Mesenchymal stem cell (in vitro differentiated cells and primary cell): Measurements from ENCODE around the gene BLVRB.
"Not testable (repeated sequence)": the region's sequence is repeated elsewhere in the genome, so short reads cannot be mapped to it uniquely, and the experiment has no call there.

Experiments
- DNase-seq: peaks from one replicate; pipeline ENCODE4 v3.0.0-alpha.2; 2013
- H2AFZ ChIP-seq: one replicate; pipeline ENCODE4 v1.6.1; 2013; ENCODE audit warnings: low read depth, mild to moderate bottlenecking, control low read depth, inconsistent platforms, low read length, moderate library complexity
- H2AK5ac ChIP-seq: 2 replicates; pipeline ENCODE4 v1.6.1; 2013; ENCODE audit warnings: low read length, moderate library complexity, mild to moderate bottlenecking, inconsistent platforms; ENCODE audit not compliant: severe bottlenecking
- H2BK120ac ChIP-seq: one replicate; pipeline ENCODE4 v1.6.1; 2013; ENCODE audit warnings: low read depth, mild to moderate bottlenecking, inconsistent platforms, low read length, moderate library complexity
- H2BK12ac ChIP-seq, 2 experiments: one replicate each; pipeline ENCODE4 v1.6.1; 2013; ENCODE audit warnings: inconsistent platforms in 2 of 2, low read length in 2 of 2, mild to moderate bottlenecking in 2 of 2, moderate library complexity in 2 of 2, control low read depth in 1 of 2
- H2BK15ac ChIP-seq: one replicate; pipeline ENCODE4 v1.6.1; 2013; ENCODE audit warnings: mild to moderate bottlenecking, low read depth, inconsistent platforms; ENCODE audit not compliant: poor library complexity, severe bottlenecking
- H2BK5ac ChIP-seq: 2 replicates; pipeline ENCODE4 v1.6.1; 2013; ENCODE audit warnings: low read depth, mild to moderate bottlenecking, low read length, control low read depth, inconsistent platforms; ENCODE audit not compliant: poor library complexity, severe bottlenecking
- H3K14ac ChIP-seq, 2 experiments: one replicate each; pipeline ENCODE4 v1.6.1; 2013; ENCODE audit warnings: inconsistent platforms in 2 of 2, low read length in 2 of 2, control low read depth in 1 of 2, mild to moderate bottlenecking in 1 of 2, moderate library complexity in 1 of 2
- H3K18ac ChIP-seq, 2 experiments: one replicate each; pipeline ENCODE4 v1.6.1; 2013; ENCODE audit warnings: inconsistent platforms in 2 of 2, low read length in 2 of 2, control low read depth in 1 of 2, low read depth in 1 of 2, mild to moderate bottlenecking in 1 of 2
- H3K23ac ChIP-seq, 2 experiments: one replicate each; pipeline ENCODE4 v1.6.1; 2013; ENCODE audit warnings: inconsistent platforms in 2 of 2, low read length in 2 of 2, mild to moderate bottlenecking in 2 of 2, moderate library complexity in 2 of 2, control low read depth in 1 of 2
- H3K27ac ChIP-seq: 2 replicates; pipeline ENCODE4 v1.5.1; 2013; ENCODE audit warnings: mild to moderate bottlenecking, moderate library complexity, low read length, control low read depth, inconsistent platforms; ENCODE audit not compliant: poor library complexity, severe bottlenecking
- H3K27me3 ChIP-seq, 2 experiments: 2 replicates each; pipeline versions ENCODE4 v1.6.1 to v1.7.0; 2013; ENCODE audit warnings: low read length in 2 of 2, mild to moderate bottlenecking in 2 of 2, moderate library complexity in 2 of 2, control low read depth in 1 of 2, inconsistent platforms in 1 of 2; ENCODE audit not compliant: control insufficient read depth in 1 of 2, insufficient read depth in 1 of 2
- H3K36me3 ChIP-seq, 2 experiments: 2 replicates each; pipeline versions ENCODE4 v1.6.1 to v1.7.0; 2013; ENCODE audit warnings: low read length in 2 of 2, control low read depth in 1 of 2, inconsistent platforms in 1 of 2, low read depth in 1 of 2, mild to moderate bottlenecking in 1 of 2; ENCODE audit not compliant: insufficient read depth in 2 of 2, control insufficient read depth in 1 of 2
- H3K4ac ChIP-seq, 2 experiments: one replicate each; pipeline ENCODE4 v1.6.1; 2013; ENCODE audit warnings: inconsistent platforms in 2 of 2, low read length in 2 of 2, mild to moderate bottlenecking in 2 of 2, moderate library complexity in 2 of 2, control low read depth in 1 of 2, low read depth in 1 of 2
- H3K4me1 ChIP-seq: 2 replicates; pipeline ENCODE4 v1.6.1; 2013; ENCODE audit warnings: low read depth, low read length, control low read depth; ENCODE audit not compliant: control insufficient read depth, insufficient read depth
- H3K4me2 ChIP-seq: 2 replicates; pipeline ENCODE4 v1.6.1; 2013; ENCODE audit warnings: low read length, mild to moderate bottlenecking, inconsistent platforms; ENCODE audit not compliant: poor library complexity, severe bottlenecking
- H3K4me3 ChIP-seq, 2 experiments: 2 replicates each; pipeline versions ENCODE4 v1.5.1 to v1.7.0; 2013; ENCODE audit warnings: low read length in 2 of 2, mild to moderate bottlenecking in 2 of 2, control low read depth in 1 of 2, low read depth in 1 of 2; ENCODE audit not compliant: insufficient read depth in 1 of 2
- H3K79me1 ChIP-seq: replicated peaks from 2 replicates; pipeline ENCODE4 v1.6.1; 2013; ENCODE audit warnings: mild to moderate bottlenecking, control low read depth, low read length, inconsistent platforms; ENCODE audit not compliant: poor library complexity, severe bottlenecking
- H3K9ac ChIP-seq: 2 replicates; pipeline ENCODE4 v1.7.0; 2013; ENCODE audit warnings: mild to moderate bottlenecking, low read length, moderate library complexity
- H3K9me3 ChIP-seq: 2 replicates; pipeline ENCODE4 v1.7.0; 2013; ENCODE audit warnings: mild to moderate bottlenecking, low read length; ENCODE audit not compliant: control insufficient read depth
- H4K8ac ChIP-seq: one replicate; pipeline ENCODE4 v1.6.1; 2013; ENCODE audit warnings: inconsistent platforms, mild to moderate bottlenecking, low read length, moderate library complexity
- H4K91ac ChIP-seq: one replicate; pipeline ENCODE4 v1.6.1; 2013; ENCODE audit warnings: mild to moderate bottlenecking, low read length, inconsistent platforms
- WGBS: methylation state at CpG from one replicate; pipeline ENCODE4 v1.1.7; 2013; ENCODE audit warnings: mixed read lengths; 5-methylcytosine and 5-hydroxymethylcytosine counted together

BLVRB gene

DNA sequence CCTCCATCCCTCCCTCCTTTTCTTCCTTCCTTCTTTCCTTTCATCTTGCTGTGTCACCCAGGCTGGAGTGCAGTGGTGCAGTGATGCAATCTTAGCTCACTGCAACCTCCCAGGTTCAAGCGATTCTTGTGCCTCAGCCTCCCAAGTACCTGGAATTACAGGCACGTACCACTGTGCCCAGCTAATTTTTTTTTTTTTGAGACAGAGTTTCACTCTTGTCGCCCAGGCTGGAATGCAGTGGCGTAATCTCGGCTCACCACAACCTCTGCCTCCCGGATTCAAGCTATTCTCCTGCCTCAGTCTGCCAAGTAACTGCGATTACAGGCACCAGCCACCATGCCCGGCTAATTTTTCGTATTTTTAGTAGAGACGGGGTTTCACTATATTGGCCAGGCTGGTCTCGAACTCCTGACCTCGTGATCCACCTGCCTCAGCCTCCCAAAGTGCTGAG is 1.9 kb downstream of the BLVRB start:
- not testable (repeated sequence) for H4K91ac ChIP-seq, H3K36me3 ChIP-seq, H3K27me3 ChIP-seq, H3K4me2 ChIP-seq, H4K8ac ChIP-seq, H3K4ac ChIP-seq, H3K23ac ChIP-seq, H2BK120ac ChIP-seq, H3K14ac ChIP-seq, H2AFZ ChIP-seq, H2BK12ac ChIP-seq, H3K9me3 ChIP-seq, H3K79me1 ChIP-seq, H2BK15ac ChIP-seq, H2BK5ac ChIP-seq, H3K27ac ChIP-seq, H3K18ac ChIP-seq, H2AK5ac ChIP-seq
- DNase-seq: peak; percentile 38
- WGBS: 81% methylated on average over 10 of the region's 12 CpGs
- Histone ChIP-seq H3K4me1 (peaks cover 22% of the 10 kb centered on the region), H3K9ac (peak overlapping the region; percentile 91), H3K4me3 (peak overlapping the region in 1 of 2 experiments; percentile 83)

GRCh38 chr19:40461669-40462221 is 3.8 kb downstream of the BLVRB start:
- Histone ChIP-seq H3K36me3 (peaks cover 12% of the 10 kb centered on the region in 2 experiments), H2AK5ac (no peak overlapping the region), H3K27ac (no peak overlapping the region), H3K79me1 (peaks cover 11% of the 10 kb centered on the region), H2AFZ (no peak overlapping the region), H2BK12ac (no peak overlapping the region), H2BK5ac (no peak overlapping the region), H3K4me2 (no peak overlapping the region), H3K4ac (no peak overlapping the region), H3K9ac (no peak overlapping the region), H4K8ac (no peak overlapping the region), H4K91ac (no peak overlapping the region), H3K9me3 (no peaks in the 10 kb centered on the region), H3K27me3 (peaks cover 0 to 6% of the 10 kb centered on the region in 2 experiments), H3K23ac (peak overlapping the region in 1 of 2 experiments; percentile 16), H3K4me1 (peaks cover 17% of the 10 kb centered on the region), H2BK15ac (no peak overlapping the region), H3K18ac (no peak overlapping the region), H3K14ac (no peak overlapping the region), H2BK120ac (no peak overlapping the region), H3K4me3 (no peak overlapping the region)
- 87% methylated on average over 7 of the region's 7 CpGs for WGBS
- no peak for DNase-seq

GRCh38 chr19:40460185-40460584 is 5.4 kb downstream of the BLVRB start:
- WGBS: 100% methylated on average over 3 of the region's 3 CpGs
- Histone ChIP-seq H3K4me2 (no peak overlapping the region), H3K14ac (no peak overlapping the region)

GRCh38 chr19:40458597-40458974 is 7.0 kb downstream of the BLVRB start:
- no peak overlapping the region for H3K27ac ChIP-seq
- no peak overlapping the region for H4K91ac ChIP-seq
- H2BK15ac ChIP-seq: no peak overlapping the region
- no peak overlapping the region for H2BK120ac ChIP-seq
- H2BK12ac ChIP-seq: no peak overlapping the region
- H4K8ac ChIP-seq: no peak overlapping the region
- H3K79me1 ChIP-seq: peaks cover 9% of the 10 kb centered on the region
- H3K18ac ChIP-seq: no peak overlapping the region
- H3K9ac ChIP-seq: no peak overlapping the region
- H3K9me3 ChIP-seq: no peaks in the 10 kb centered on the region
- no peak overlapping the region for H3K23ac ChIP-seq
- H3K4me2 ChIP-seq: no peak overlapping the region
- H2BK5ac ChIP-seq: no peak overlapping the region
- H3K27me3 ChIP-seq: no peaks in the 10 kb centered on the region
- H3K4me3 ChIP-seq: no peak overlapping the region
- WGBS: 91% methylated on average over 3 of the region's 3 CpGs
- no peak overlapping the region for H2AK5ac ChIP-seq
- no peak overlapping the region for H2AFZ ChIP-seq
- no peak overlapping the region for H3K14ac ChIP-seq
- H3K36me3 ChIP-seq: peaks cover 12 to 27% of the 10 kb centered on the region in 2 experiments
- no peak for DNase-seq
- peaks cover 3% of the 10 kb centered on the region for H3K4me1 ChIP-seq
- H3K4ac ChIP-seq: no peak overlapping the region

More at GRCh38 chr19:40460185-40460584, 5.4 kb downstream of the BLVRB start:
- Histone ChIP-seq H3K4me3 (no peak overlapping the region), H2AK5ac (no peak overlapping the region), H3K9ac (no peak overlapping the region), H3K9me3 (no peaks in the 10 kb centered on the region), H2BK120ac (no peak overlapping the region), H2BK15ac (no peak overlapping the region), H4K8ac (no peak overlapping the region), H2BK5ac (no peak overlapping the region), H3K27me3 (no peaks in the 10 kb centered on the region), H3K36me3 (peaks cover 12 to 23% of the 10 kb centered on the region in 2 experiments), H2BK12ac (no peak overlapping the region), H3K27ac (no peak overlapping the region), H3K23ac (no peak overlapping the region), H3K4me1 (peaks cover 8% of the 10 kb centered on the region), H4K91ac (no peak overlapping the region), H3K79me1 (peaks cover 11% of the 10 kb centered on the region), H3K4ac (no peak overlapping the region), H2AFZ (no peak overlapping the region), H3K18ac (no peak overlapping the region)
- no peak for DNase-seq
